OCI-LY3 (cell line): ENCODE data around the gene CCDC3.

Source experiments
- CTCF ChIP-seq: fragments of 200-600, 300-600 bp; sonication (generic); IDR thresholded peaks from 2 replicates; pipeline ENCODE4 v1.5.1; 2014; ENCODE audit warnings: antibody characterized with exemption, low read length, low read depth
- EZH2phosphoT487 ChIP-seq: fragments of 200-600 bp; shearing (Covaris generic); IDR thresholded peaks from 2 replicates; pipeline ENCODE4 v1.6.1; 2018; ENCODE audit warnings: antibody characterized with exemption, mixed run types, low read depth

DNA sequence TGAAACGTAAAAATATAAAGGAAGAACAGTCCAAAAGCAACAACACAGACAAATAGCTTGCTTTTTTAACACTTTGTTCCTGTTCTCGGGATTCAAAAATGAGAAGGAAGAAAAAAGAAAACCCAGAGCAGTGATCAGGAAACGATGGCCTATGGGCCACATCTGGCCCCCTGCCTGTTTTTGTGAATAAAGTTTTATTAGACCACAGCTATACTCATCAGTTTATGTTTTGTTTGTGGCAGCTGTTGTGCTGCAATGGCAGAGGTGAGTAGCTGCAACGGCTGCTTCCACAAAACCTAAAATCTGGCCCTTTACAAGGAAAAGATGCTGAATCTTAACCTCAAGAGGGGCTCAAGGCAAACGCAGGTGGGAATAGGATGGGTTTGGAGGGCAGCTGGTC lies 96.4 kb downstream of the CCDC3 start:
- no peak for TF ChIP-seq CTCF
- TF ChIP-seq EZH2phosphoT487 = no peak
